IMR-90 (cell line): Measurements from ENCODE around the gene FBN1. TPM values are rescaled to one million over a fixed set of nuclear protein-coding genes. Genes with fewer than 3 reads are reported as not detected.

Experiments
- ATAC-seq: fragments of 200-7000 bp; cut with Tn5 transposase; 2 replicates; pipeline ENCODE4 v1.9.1; 2020; ENCODE audit warnings: low read depth, mild to moderate bottlenecking, moderate library complexity
- BruUV-seq: library from RNA; stranded (reverse); fragments of 400-500 nt; replicated peaks from 2 replicates; lab custom pipeline; 2021; lab: Mats Ljungman, UMichigan
- CTCF ChIA-PET: fragments of 300-600 bp; formaldehyde crosslinking; extraction: SDS; loops from one replicate; lab custom pipeline; 2021; ENCODE audit warnings: antibody characterized with exemption; lab: Yijun Ruan, JAX
- POLR2A ChIA-PET: fragments of 300-600 bp; sonication (Branson Sonifier 250); formaldehyde crosslinking; loops from one replicate; lab custom pipeline; 2022; ENCODE audit warnings: antibody characterized with exemption; ENCODE audit not compliant: unreplicated experiment; lab: Charles Lee
- DNase-seq: peaks from one replicate; pipeline ENCODE4 v3.0.0; 2013
- H2AFZ ChIP-seq: replicated peaks from 2 replicates; pipeline ENCODE3; 2013; ENCODE audit warnings: low read length, mild to moderate bottlenecking; ENCODE audit not compliant: poor library complexity
- H2AK5ac ChIP-seq: 2 replicates; pipeline ENCODE4 v1.6.1; 2013; ENCODE audit warnings: low read depth, low read length, inconsistent platforms
- H2AK9ac ChIP-seq: replicated peaks from 2 replicates; pipeline ENCODE3; 2013; ENCODE audit warnings: mild to moderate bottlenecking, low read depth, low read length, moderate library complexity; ENCODE audit not compliant: poor library complexity
- H2BK120ac ChIP-seq: 2 replicates; pipeline ENCODE4 v1.6.1; 2013; ENCODE audit warnings: low read depth, low read length, inconsistent platforms
- H2BK15ac ChIP-seq: 3 replicates; pipeline ENCODE4 v1.6.1; 2013; ENCODE audit warnings: low read depth, low read length, inconsistent platforms
- H2BK20ac ChIP-seq: 2 replicates; pipeline ENCODE4 v1.6.1; 2013; ENCODE audit warnings: low read depth, mild to moderate bottlenecking, inconsistent platforms, low read length, moderate library complexity
- H2BK5ac ChIP-seq: 2 replicates; pipeline ENCODE4 v1.6.1; 2013; ENCODE audit warnings: mild to moderate bottlenecking, low read depth, low read length, inconsistent platforms; ENCODE audit not compliant: poor library complexity, severe bottlenecking
- H3K14ac ChIP-seq: replicated peaks from 2 replicates; pipeline ENCODE4 v1.6.1; 2013; ENCODE audit warnings: low read depth, low read length, inconsistent platforms
- H3K18ac ChIP-seq: 2 replicates; pipeline ENCODE4 v1.6.1; 2013; ENCODE audit warnings: low read depth, low read length, control low read depth
- H3K23ac ChIP-seq: 2 replicates; pipeline ENCODE4 v1.6.1; 2013; ENCODE audit warnings: low read depth, low read length, inconsistent platforms
- H3K27ac ChIP-seq: 2 replicates; pipeline ENCODE4 v1.5.1; 2013; ENCODE audit warnings: mild to moderate bottlenecking, control low read depth, low read length; ENCODE audit not compliant: insufficient read depth
- H3K27me3 ChIP-seq: 2 replicates; pipeline ENCODE4 v1.6.1; 2013; ENCODE audit warnings: low read length; ENCODE audit not compliant: control insufficient read depth, insufficient read depth
- H3K36me3 ChIP-seq: 2 replicates; pipeline ENCODE4 v1.6.1; 2013; ENCODE audit warnings: low read length, mixed read lengths; ENCODE audit not compliant: control insufficient read depth, insufficient read depth
- H3K4ac ChIP-seq: 2 replicates; pipeline ENCODE4 v1.6.1; 2013; ENCODE audit warnings: low read depth, low read length, inconsistent platforms
- H3K4me1 ChIP-seq: 2 replicates; pipeline ENCODE4 v1.6.1; 2013; ENCODE audit warnings: low read length, mixed read lengths; ENCODE audit not compliant: control insufficient read depth, insufficient read depth
- H3K4me2 ChIP-seq: 2 replicates; pipeline ENCODE4 v1.6.1; 2013; ENCODE audit warnings: low read depth, mild to moderate bottlenecking, control low read depth, low read length, moderate library complexity
- H3K4me3 ChIP-seq: 2 replicates; pipeline ENCODE4 v1.5.1; 2013; ENCODE audit warnings: low read depth, mild to moderate bottlenecking, control low read depth, low read length, moderate library complexity; ENCODE audit not compliant: insufficient read depth
- H3K56ac ChIP-seq: 2 replicates; pipeline ENCODE4 v1.6.1; 2013; ENCODE audit warnings: low read length, inconsistent platforms; ENCODE audit not compliant: insufficient read depth; ENCODE audit errors: extremely low read depth
- H3K79me1 ChIP-seq, 2 experiments: 2 replicates each; pipeline ENCODE4 v1.6.1; 2013; ENCODE audit warnings: low read length in 2 of 2, inconsistent platforms in 1 of 2, low read depth in 1 of 2
- H3K9ac ChIP-seq: 2 replicates; pipeline ENCODE4 v1.6.1; 2013; ENCODE audit warnings: low read depth, low read length, control low read depth
- H3K9me1 ChIP-seq: 2 replicates; pipeline ENCODE4 v1.6.1; 2013; ENCODE audit warnings: low read length, inconsistent platforms; ENCODE audit not compliant: insufficient read depth
- H3K9me3 ChIP-seq: 2 replicates; pipeline ENCODE4 v1.6.1; 2013; ENCODE audit warnings: low read length; ENCODE audit not compliant: control insufficient read depth, insufficient read depth
- H4K20me1 ChIP-seq: 2 replicates; pipeline ENCODE4 v1.6.1; 2013; ENCODE audit warnings: low read length, inconsistent platforms; ENCODE audit not compliant: insufficient read depth
- H4K5ac ChIP-seq: 2 replicates; pipeline ENCODE4 v1.6.1; 2013; ENCODE audit warnings: mild to moderate bottlenecking, low read depth, low read length, control low read depth
- H4K8ac ChIP-seq, 2 experiments: 2 replicates each; pipeline ENCODE4 v1.6.1; 2013; ENCODE audit warnings: low read depth in 2 of 2, low read length in 2 of 2, control low read depth in 1 of 2, inconsistent platforms in 1 of 2
- H4K91ac ChIP-seq: 2 replicates; pipeline ENCODE4 v1.6.1; 2013; ENCODE audit warnings: low read depth, low read length, inconsistent platforms; ENCODE audit not compliant: insufficient read depth
- CEBPB ChIP-seq: IDR thresholded peaks from 2 replicates; pipeline ENCODE4 v1.6.1; 2012; ENCODE audit warnings: low read depth, low read length, improper control_type of control experiment
- CTCF ChIP-seq: conservative IDR thresholded peaks from 2 replicates; pipeline ENCODE4 v1.5.1; 2012; ENCODE audit warnings: mild to moderate bottlenecking, low read depth, low read length, improper control_type of control experiment
- NFE2L2 ChIP-seq: fragments of 150-350 bp; IDR thresholded peaks from 2 replicates; pipeline ENCODE4 v1.6.1; 2016; ENCODE audit warnings: low read depth, mild to moderate bottlenecking, low read length
- RAD21 ChIP-seq: IDR thresholded peaks from 2 replicates; pipeline ENCODE4 v1.6.1; 2012; ENCODE audit warnings: low read length, improper control_type of control experiment
- RFX5 ChIP-seq: IDR thresholded peaks from 2 replicates; pipeline ENCODE4 v1.8.0; 2012; ENCODE audit warnings: low read depth, mild to moderate bottlenecking, low read length, moderate library complexity
- SMC3 ChIP-seq: fragments of 150-350 bp; IDR thresholded peaks from 2 replicates; pipeline ENCODE4 v1.6.1; 2016; ENCODE audit warnings: low read depth, mild to moderate bottlenecking, antibody characterized with exemption, low read length, moderate library complexity
- WGBS, 2 experiments: methylation state at CpG; one replicate each; pipeline versions ENCODE4 v1.1.5 to v1.1.7; 2013; ENCODE audit warnings: missing lambda C conversion rate in 2 of 2; ENCODE audit not compliant: insufficient read length in 1 of 2; ENCODE audit errors: extremely low coverage in 2 of 2; 5-methylcytosine and 5-hydroxymethylcytosine counted together
- dilution Hi-C: fragments of 300-500 bp; cut with HindIII; formaldehyde crosslinking; loops from one replicate; pipeline ENCODE4 v1.14.3; 2018; ENCODE audit warnings: low sequenced_read_pairs; ENCODE audit not compliant: unreplicated experiment
- in situ Hi-C: fragments of 300-500 bp; cut with MboI; formaldehyde crosslinking; loops from 3 replicates; pipeline ENCODE4 v1.14.3; 2019; ENCODE audit warnings: low sequenced_read_pairs, inconsistent platforms, mixed read lengths
- intact Hi-C: fragments of 100-400 bp; cut with micrococcal nuclease; formaldehyde crosslinking; loops from 2 replicates; pipeline ENCODE4 v1.10.0; 2022
- polyA plus RNA-seq, 3 experiments: library from polyadenylated mRNA; depleted of rRNA; stranded (reverse); fragments of >200 nt; gene quantifications; 2 replicates each; pipeline ENCODE4 v1.2.3, GENCODE V29; 2012; ENCODE audit warnings: low replicate concordance in 1 of 3
- total RNA-seq: library from RNA; depleted of rRNA; stranded (reverse); fragments of >200 nt; gene quantifications from 2 replicates; pipeline ENCODE4 v1.2.3, GENCODE V29; 2012

FBN1 gene
- total and polyA plus RNA-seq, 2 of the 4 experiments (the other 2 are of a cell fraction) = 134 to 283 TPM

DNA sequence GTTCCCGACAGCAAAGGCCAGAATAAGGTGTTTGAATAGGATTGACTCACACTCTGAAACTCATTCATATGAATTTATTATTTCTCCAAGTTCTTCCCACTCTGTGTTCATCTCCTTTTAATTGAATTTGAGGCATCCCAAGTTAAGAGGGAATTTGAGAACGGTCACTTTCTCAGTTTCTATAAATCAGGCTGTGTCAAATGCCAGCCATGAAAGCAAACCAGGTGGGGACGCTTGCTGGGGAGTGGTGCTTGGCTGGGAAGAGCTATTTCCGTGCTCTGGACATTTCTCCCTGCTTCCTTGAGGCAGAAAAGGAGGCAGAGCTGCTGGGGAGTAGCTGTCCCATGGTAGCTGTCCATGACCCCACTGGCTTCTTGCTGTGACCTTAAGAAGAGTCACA, 116.6 kb downstream of the FBN1 start:
- H3K4me3 ChIP-seq = no peak overlapping the region
- no CpG with 5 or more reads among the region's 4 CpGs for WGBS, 2 experiments
- H3K36me3 ChIP-seq = peaks cover 39% of the 10 kb centered on the region
- H2BK20ac ChIP-seq = no peak overlapping the region
- DNase-seq (no peak), ATAC-seq (no peak)
- ChIA-PET CTCF (interaction anchor here (0.6 kb wide), 1 partner anchor 35 kb away, joined by 3 read pairs; no protein-coding TSS in a partner anchor), POLR2A (no interaction called here)
- no peak overlapping the region for H4K5ac ChIP-seq
- no TSS peak for BruUV-seq
- H2BK5ac ChIP-seq = no peak overlapping the region
- no peak overlapping the region for H3K56ac ChIP-seq
- H3K27me3 ChIP-seq = no peaks in the 10 kb centered on the region
- no peak overlapping the region for H3K9ac ChIP-seq
- peaks cover 11% of the 10 kb centered on the region for H3K4me1 ChIP-seq
- no peaks in the 10 kb centered on the region for H4K20me1 ChIP-seq
- no peak overlapping the region for H3K23ac ChIP-seq
- no peak overlapping the region for H2AK9ac ChIP-seq
- H2BK15ac ChIP-seq = no peak overlapping the region
- no peak overlapping the region for H3K4me2 ChIP-seq
- H4K91ac ChIP-seq = no peak overlapping the region
- H2AFZ ChIP-seq = no peak overlapping the region
- no peak overlapping the region for H2BK120ac ChIP-seq
- no peak overlapping the region for H3K18ac ChIP-seq
- no peak for TF ChIP-seq RFX5
- TF ChIP-seq CEBPB = no peak
- TF ChIP-seq CTCF = no peak
- TF ChIP-seq SMC3 = no peak
- no peak for TF ChIP-seq NFE2L2
- no peak for TF ChIP-seq RAD21
- in situ Hi-C loops = no loop called here
- H3K27ac ChIP-seq = no peak overlapping the region
- peaks cover 25 to 38% of the 10 kb centered on the region in 2 experiments; a peak in 3 of 4 replicates for H3K79me1 ChIP-seq
- no peak overlapping the region; the same call in 1 of the 2 replicates for H3K4ac ChIP-seq
- H3K9me1 ChIP-seq = peaks cover 9% of the 10 kb centered on the region
- no peaks in the 10 kb centered on the region for H3K9me3 ChIP-seq
- no peak overlapping the region for H3K14ac ChIP-seq
- H2AK5ac ChIP-seq = no peak overlapping the region
- H4K8ac ChIP-seq = no peak overlapping the region
- intact Hi-C loops = no loop called here
- dilution Hi-C loops = no loop called here
